Measurements from ENCODE around the gene CIB2. TPM values are rescaled to one million over a fixed set of nuclear protein-coding genes. Genes with fewer than 3 reads are reported as not detected.

Gene CIB2
- total RNA-seq, 2 experiments from 2014 or later = 0.82 to 1.7 TPM

DNA sequence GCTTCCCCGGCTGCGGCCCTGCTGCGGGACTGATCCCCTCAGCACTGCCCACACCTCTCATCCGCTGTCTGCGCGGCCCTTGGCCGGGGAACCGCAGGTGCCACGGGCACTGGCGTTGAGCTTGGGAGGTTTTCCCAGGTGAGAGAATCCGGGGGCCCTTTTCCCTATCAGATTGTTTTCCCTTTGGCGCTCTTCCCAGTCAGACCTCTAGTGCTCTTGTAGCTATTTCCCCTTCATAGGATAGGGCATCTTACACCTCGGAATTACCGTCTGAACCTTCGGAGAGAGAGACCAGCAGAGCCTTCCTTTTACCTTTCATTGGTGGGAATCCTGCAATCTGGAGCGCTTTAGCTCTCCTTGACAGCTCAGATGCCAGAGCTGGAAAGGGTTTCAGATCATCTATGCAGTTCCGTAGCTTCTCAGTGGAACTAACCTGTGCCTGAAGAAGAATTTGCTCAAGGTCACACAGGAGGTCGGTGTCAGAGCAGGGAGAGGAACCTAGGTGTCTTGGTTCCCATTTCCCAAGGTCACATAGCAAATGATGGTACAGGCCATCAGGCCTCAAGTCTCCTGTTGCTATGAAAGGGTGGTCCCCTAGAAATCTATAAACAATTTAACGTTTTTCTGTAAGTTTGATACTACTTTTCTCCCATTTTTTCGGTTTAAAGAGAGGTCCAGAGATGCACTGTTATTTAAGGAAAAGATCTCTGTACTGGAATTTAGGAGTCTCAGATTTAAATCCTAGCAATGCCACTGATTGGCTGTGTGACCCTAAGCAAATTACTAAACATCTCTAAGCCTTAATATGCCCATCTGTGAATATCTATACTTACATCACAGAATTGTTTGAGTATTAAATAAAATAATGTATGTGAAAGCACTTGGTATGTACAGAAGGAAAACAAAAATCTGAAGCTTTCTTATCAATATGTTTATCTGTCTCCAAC, 18.8 kb upstream of the CIB2 start:
- no peaks in the 10 kb centered on the region for H3K27me3 Mint-ChIP-seq
- POLR2A ChIA-PET = interaction anchor here (1.0 to 2.8 kb wide), 8 partner anchors 8 to 288 kb away, joined by 3 to 27 read pairs (median 4); partner anchors contain the start of genes CIB2, IREB2 and SKIC8
- intact Hi-C loops (cut with DNase I, micrococcal nuclease) = loop anchor here (1.0 to 10.0 kb wide), 4 partner anchors 19 to 725 kb away; partner anchors contain the start of genes CIB2 (in 1 of the 2), HMG20A (in 1 of the 2), IREB2 (in 1 of the 2) and PEAK1 (in 1 of the 2)
- Histone ChIP-seq H3K4me1 (ENCODE audit: insufficient read depth, low read length) (peaks cover 27% of the 10 kb centered on the region), H3K9me3 (ENCODE audit: control insufficient read depth in 1 of 2, insufficient read depth in 1 of 2, low read length in 2 of 2) (no peaks in the 10 kb centered on the region), H3K27me3 (ENCODE audit: control insufficient read depth in 1 of 2, insufficient read depth in 2 of 2, low read length in 2 of 2) (no peaks in the 10 kb centered on the region), H3K36me3 (ENCODE audit: insufficient read depth, low read length) (peaks cover 4% of the 10 kb centered on the region), H3K27ac (ENCODE audit: low read depth in 1 of 2, low read length in 2 of 2) (no peak overlapping the region), H3K4me3 (ENCODE audit: low read length) (peak overlapping the region; percentile 69)
- no peaks in the 10 kb centered on the region for H3K9me3 Mint-ChIP-seq
- peak overlapping the region; percentile 97 for H3K4me3 Mint-ChIP-seq
- ATAC-seq (ENCODE audit: poor library complexity) (no peak), DNase-seq (no peak)
- peaks cover 14% of the 10 kb centered on the region for H3K36me3 Mint-ChIP-seq (ENCODE audit: low read depth)
- peak overlapping the region; percentile 82 for H3K27ac Mint-ChIP-seq
- no peak for TF ChIP-seq CTCF (IDR thresholded peaks at IDR 0.05)
- H3K4me1 Mint-ChIP-seq (ENCODE audit: low read depth) = peaks cover 45% of the 10 kb centered on the region
- CTCF ChIA-PET = interaction anchor here (0.6 to 1.6 kb wide), 4 partner anchors 10 to 42 kb away, joined by 3 to 7 read pairs (median 3); partner anchors contain the start of gene CIB2

DNA sequence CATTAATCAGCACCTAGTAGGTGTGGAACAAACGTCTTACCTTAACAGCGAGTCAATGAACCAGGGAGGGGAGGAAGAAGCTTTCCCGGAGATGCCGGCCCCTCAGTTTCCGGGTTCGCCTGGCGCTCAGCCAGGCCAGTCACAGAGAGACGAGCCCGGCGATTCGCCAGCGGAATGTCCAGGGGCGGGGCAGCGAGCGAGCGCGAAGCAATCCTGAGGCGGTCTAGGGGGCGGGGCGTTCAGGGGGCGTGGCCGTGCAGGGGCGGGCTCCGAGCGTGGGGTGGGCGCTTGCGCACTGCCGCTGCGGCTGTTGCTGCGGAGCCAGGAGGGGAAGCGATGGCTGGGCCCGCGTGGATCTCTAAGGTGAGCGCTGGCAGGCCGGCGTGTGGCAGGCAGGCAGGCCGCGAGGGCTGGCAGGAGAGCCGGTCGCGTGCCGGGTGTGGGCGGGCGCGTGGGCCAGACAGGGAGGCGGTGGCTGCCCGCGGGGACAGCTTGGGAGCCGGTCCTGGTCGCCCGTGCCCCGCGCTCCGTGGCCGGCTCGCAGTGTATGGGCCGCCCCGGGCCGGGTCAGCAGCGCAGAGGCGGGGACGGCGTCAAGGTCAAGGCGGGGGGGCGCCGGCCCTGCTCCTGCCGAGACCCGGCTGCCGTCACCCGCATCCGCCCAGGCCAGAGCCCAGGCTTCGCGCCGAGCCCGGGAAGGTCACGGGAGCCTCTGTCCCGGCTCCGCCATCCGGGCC, 18.0 kb upstream of the CIB2 start, which contains the start of gene IDH3A:
TSS of gene IDH3A (plus strand) at position 295 of the 737 bp plus-strand sequence. CDS start at position 337, 42 bp downstream.
- H3K36me3 Mint-ChIP-seq (ENCODE audit: low read depth) = peaks cover 14% of the 10 kb centered on the region
- no peak for TF ChIP-seq CTCF (IDR thresholded peaks at IDR 0.05)
- H3K4me3 Mint-ChIP-seq = peak within 1 kb of the TSS; percentile 97
- peaks cover 4% of the 10 kb centered on the region for H3K36me3 ChIP-seq (ENCODE audit: insufficient read depth, low read length)
- peak within 1 kb of the TSS; percentile 91 for H3K27ac Mint-ChIP-seq
- intact Hi-C loops (cut with DNase I, micrococcal nuclease) = loop anchor here (1.0 to 10.0 kb wide), 4 partner anchors 18 to 724 kb away; partner anchors contain the start of genes CIB2 (in 1 of the 2), HMG20A (in 1 of the 2), IREB2 (in 1 of the 2) and PEAK1 (in 1 of the 2)
- peaks cover 45% of the 10 kb centered on the region for H3K4me1 Mint-ChIP-seq (ENCODE audit: low read depth)
- CTCF ChIA-PET = interaction anchor here (0.7 to 1.6 kb wide), 6 partner anchors 10 to 608 kb away, joined by 3 to 7 read pairs (median 3); partner anchors contain the start of gene CIB2
- ATAC-seq (ENCODE audit: poor library complexity) (peak; percentile 94), DNase-seq (peak; percentile 99 to 100 (median 100))
- H3K4me1 ChIP-seq (ENCODE audit: insufficient read depth, low read length) = peaks cover 27% of the 10 kb centered on the region
- peak within 1 kb of the TSS in 1 of 2 donors; percentile 29 for H3K27ac ChIP-seq (ENCODE audit: low read depth in 1 of 2, low read length in 2 of 2)
- H3K9me3 Mint-ChIP-seq = no peaks in the 10 kb centered on the region
- H3K27me3 Mint-ChIP-seq = no peaks in the 10 kb centered on the region
- H3K9me3 ChIP-seq (ENCODE audit: control insufficient read depth in 1 of 2, insufficient read depth in 1 of 2, low read length in 2 of 2) = no peaks in the 10 kb centered on the region
- H3K4me3 ChIP-seq (ENCODE audit: low read length) = peak within 1 kb of the TSS; percentile 69
- H3K27me3 ChIP-seq (ENCODE audit: control insufficient read depth in 1 of 2, insufficient read depth in 2 of 2, low read length in 2 of 2) = no peaks in the 10 kb centered on the region
- POLR2A ChIA-PET = interaction anchor here (0.6 to 2.8 kb wide), 11 partner anchors 9 to 289 kb away, joined by 3 to 27 read pairs (median 4); partner anchors contain the start of genes CIB2, IREB2 and SKIC8
